Vagina (tissue), 2 donors: Measurements from ENCODE around the gene PPP3CA. TPM values are rescaled to one million over a fixed set of nuclear protein-coding genes. Genes with fewer than 3 reads are reported as not detected.

Experiments used
- DNase-seq, 2 donors: peaks; one replicate each; pipeline ENCODE4 v3.0.0-alpha.2; 2017; ENCODE audit errors: extremely low spot score in 2 of 2
- H3K27ac ChIP-seq: fragments of 200-600 bp; sonication (generic); one replicate; pipeline ENCODE4 v1.5.1; 2019
- H3K27me3 ChIP-seq: fragments of 200-600 bp; sonication (generic); one replicate; pipeline ENCODE4 v1.5.1; 2019
- H3K36me3 ChIP-seq, 2 donors: fragments of 200-600 bp; sonication (generic); one replicate each; pipeline ENCODE4 v1.5.1; 2017 to 2019
- H3K4me1 ChIP-seq: fragments of 200-600 bp; sonication (generic); one replicate; pipeline ENCODE4 v1.5.1; 2019
- H3K4me3 ChIP-seq, 2 donors: fragments of 200-600 bp; sonication (generic); 1 replicate in 1 of 2; 2 replicates in 1 of 2; pipeline ENCODE4 v1.5.1; 2016 to 2019
- H3K9me3 ChIP-seq: fragments of 200-600 bp; sonication (generic); one replicate; pipeline ENCODE4 v1.5.1; 2019
- CTCF ChIP-seq, 3 experiments: fragments of 450-650 bp in 2 of 3; fragments of 200-600 bp in 1 of 3; sonication (generic) in 1 of 3; IDR thresholded peaks; one replicate each; pipeline ENCODE4 v1.5.1; 2017 to 2019; ENCODE audit warnings: antibody characterized with exemption in 3 of 3, mild to moderate bottlenecking in 2 of 3, moderate library complexity in 2 of 3
- POLR2A ChIP-seq, 2 donors: fragments of 450-650 bp; IDR thresholded peaks; one replicate each; pipeline ENCODE4 v1.6.1; 2017; ENCODE audit warnings: antibody characterized with exemption in 2 of 2, mild to moderate bottlenecking in 2 of 2, moderate library complexity in 2 of 2
- POLR2AphosphoS5 ChIP-seq, 2 donors: sonication (generic); formaldehyde crosslinking; IDR thresholded peaks; one replicate each; pipeline ENCODE4 v1.9.0; 2017; ENCODE audit warnings: antibody characterized with exemption in 2 of 2, mild to moderate bottlenecking in 2 of 2, low read depth in 1 of 2; ENCODE audit not compliant: insufficient read depth in 1 of 2
- intact Hi-C: fragments of 100-400 bp; cut with DNase I; formaldehyde crosslinking; loops from one replicate; pipeline ENCODE4 v1.15.1; 2023
- total RNA-seq: library from RNA; depleted of rRNA; stranded (reverse); fragments of >200 nt; gene quantifications from one replicate; pipeline ENCODE4 v1.2.3, GENCODE V29; 2016

Gene PPP3CA
- total RNA-seq, 1 donor from 2014 or later: 45.9 TPM

- DNase-seq: no peak
- H3K9me3 ChIP-seq: no peaks in the 10 kb centered on the region
- intact Hi-C loops: no loop called here
- no peaks in the 10 kb centered on the region for H3K27me3 ChIP-seq
- no peaks in the 10 kb centered on the region for H3K36me3 ChIP-seq
- H3K27ac ChIP-seq: no peak overlapping the region
- no peak overlapping the region for H3K4me3 ChIP-seq
- peaks cover 5% of the 10 kb centered on the region for H3K4me1 ChIP-seq
- TF ChIP-seq POLR2AphosphoS5 (IDR thresholded peaks at IDR 0.05; ENCODE audit: insufficient read depth in 1 of 2, low read depth in 1 of 2) (no peak), CTCF (IDR thresholded peaks at IDR 0.05) (no peak), POLR2A (IDR thresholded peaks at IDR 0.05) (no peak)
Measured at GRCh38 chr4:101244349-101244748, 103.0 kb downstream of the PPP3CA start.

- no peak for DNase-seq
- intact Hi-C loops: no loop called here
- no peaks in the 10 kb centered on the region for H3K27me3 ChIP-seq
- TF ChIP-seq POLR2AphosphoS5 (IDR thresholded peaks at IDR 0.05; ENCODE audit: insufficient read depth in 1 of 2, low read depth in 1 of 2) (no peak), CTCF (IDR thresholded peaks at IDR 0.05) (no peak), POLR2A (IDR thresholded peaks at IDR 0.05) (no peak)
- H3K36me3 ChIP-seq: no peaks in the 10 kb centered on the region
- no peak overlapping the region for H3K27ac ChIP-seq
- H3K9me3 ChIP-seq: no peaks in the 10 kb centered on the region
- H3K4me3 ChIP-seq: no peak overlapping the region
- peaks cover 16% of the 10 kb centered on the region for H3K4me1 ChIP-seq
Measured at GRCh38 chr4:101242441-101242840, 104.9 kb downstream of the PPP3CA start.

GRCh38 chr4:101240099-101240498, 107.2 kb downstream of the PPP3CA start:
- Histone ChIP-seq H3K9me3 (no peaks in the 10 kb centered on the region), H3K36me3 (no peaks in the 10 kb centered on the region), H3K27ac (no peak overlapping the region), H3K4me1 (peaks cover 16% of the 10 kb centered on the region), H3K4me3 (no peak overlapping the region), H3K27me3 (no peaks in the 10 kb centered on the region)
- intact Hi-C loops: no loop called here
- DNase-seq: no peak
- TF ChIP-seq POLR2A (IDR thresholded peaks at IDR 0.05) (no peak), CTCF (IDR thresholded peaks at IDR 0.05) (no peak), POLR2AphosphoS5 (IDR thresholded peaks at IDR 0.05; ENCODE audit: insufficient read depth in 1 of 2, low read depth in 1 of 2) (no peak)

GRCh38 chr4:101239665-101240064, 107.7 kb downstream of the PPP3CA start:
- no peak overlapping the region for H3K27ac ChIP-seq
- H3K9me3 ChIP-seq: no peaks in the 10 kb centered on the region
- peaks cover 16% of the 10 kb centered on the region for H3K4me1 ChIP-seq

GRCh38 chr4:101238706-101239105, 108.6 kb downstream of the PPP3CA start:
- H3K4me1 ChIP-seq: peaks cover 16% of the 10 kb centered on the region
- H3K9me3 ChIP-seq: no peaks in the 10 kb centered on the region
- no peaks in the 10 kb centered on the region for H3K27me3 ChIP-seq
- H3K4me3 ChIP-seq: no peak overlapping the region
- H3K27ac ChIP-seq: no peak overlapping the region
- no peak for DNase-seq
- no peaks in the 10 kb centered on the region for H3K36me3 ChIP-seq
- TF ChIP-seq POLR2AphosphoS5 (IDR thresholded peaks at IDR 0.05; ENCODE audit: insufficient read depth in 1 of 2, low read depth in 1 of 2) (peak in 1 of 2 donors; percentile 12), CTCF (IDR thresholded peaks at IDR 0.05) (no peak), POLR2A (IDR thresholded peaks at IDR 0.05) (no peak)
- intact Hi-C loops: no loop called here

More at GRCh38 chr4:101239665-101240064, 107.7 kb downstream of the PPP3CA start:
- H3K27me3 ChIP-seq: no peaks in the 10 kb centered on the region
- intact Hi-C loops: no loop called here
- no peak for TF ChIP-seq CTCF (IDR thresholded peaks at IDR 0.05)
- TF ChIP-seq POLR2A (IDR thresholded peaks at IDR 0.05): no peak
- no peak for TF ChIP-seq POLR2AphosphoS5 (IDR thresholded peaks at IDR 0.05; ENCODE audit: insufficient read depth in 1 of 2, low read depth in 1 of 2)
- no peak for DNase-seq
- H3K36me3 ChIP-seq: no peaks in the 10 kb centered on the region
- no peak overlapping the region for H3K4me3 ChIP-seq
